IgD-negative memory B cell (primary cell): ENCODE data around the gene KRTAP9-2. TPM values are rescaled to one million over a fixed set of nuclear protein-coding genes. Genes with fewer than 3 reads are reported as not detected.
A peak's percentile ranks its signal among the peaks of the same experiment; 100 is the strongest.
"Not testable (repeated sequence)": the region's sequence is repeated elsewhere in the genome, so short reads cannot be mapped to it uniquely, and the experiment has no call there.

Experiments
- H3K27ac Mint-ChIP-seq, 3 donors: one replicate each; pipeline ENCODE4 v1.8.0; 2020 to 2022; ENCODE audit warnings: mild to moderate bottlenecking in 3 of 3, mixed read lengths in 3 of 3, moderate library complexity in 1 of 3
- H3K27me3 Mint-ChIP-seq: one replicate; pipeline ENCODE4 v1.8.0; 2021; ENCODE audit warnings: mixed read lengths
- H3K36me3 Mint-ChIP-seq: one replicate; pipeline ENCODE4 v1.8.0; 2020; ENCODE audit warnings: mild to moderate bottlenecking, mixed read lengths
- H3K4me1 Mint-ChIP-seq, 3 donors: one replicate each; pipeline ENCODE4 v1.8.0; 2020 to 2022; ENCODE audit warnings: mixed read lengths in 3 of 3, mild to moderate bottlenecking in 1 of 3
- H3K4me3 Mint-ChIP-seq, 4 donors: one replicate each; pipeline ENCODE4 v1.8.0; 2020 to 2022; ENCODE audit warnings: mild to moderate bottlenecking in 4 of 4, mixed read lengths in 4 of 4, moderate library complexity in 3 of 4
- H3K9me3 Mint-ChIP-seq, 3 donors: one replicate each; pipeline ENCODE4 v1.8.0; 2020 to 2021; ENCODE audit warnings: mixed read lengths in 3 of 3, mild to moderate bottlenecking in 1 of 3
- polyA plus RNA-seq: library from polyadenylated mRNA; unstranded; fragments of 300-500 nt; fragmentation: Illumina TruSeq; gene quantifications from one replicate; pipeline ENCODE4 v1.2.3, GENCODE V29; 2021

Gene KRTAP9-2, protein sequence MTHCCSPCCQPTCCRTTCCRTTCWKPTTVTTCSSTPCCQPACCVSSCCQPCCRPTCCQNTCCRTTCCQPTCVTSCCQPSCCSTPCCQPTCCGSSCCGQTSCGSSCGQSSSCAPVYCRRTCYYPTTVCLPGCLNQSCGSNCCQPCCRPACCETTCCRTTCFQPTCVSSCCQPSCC
- not detected for polyA plus RNA-seq

DNA sequence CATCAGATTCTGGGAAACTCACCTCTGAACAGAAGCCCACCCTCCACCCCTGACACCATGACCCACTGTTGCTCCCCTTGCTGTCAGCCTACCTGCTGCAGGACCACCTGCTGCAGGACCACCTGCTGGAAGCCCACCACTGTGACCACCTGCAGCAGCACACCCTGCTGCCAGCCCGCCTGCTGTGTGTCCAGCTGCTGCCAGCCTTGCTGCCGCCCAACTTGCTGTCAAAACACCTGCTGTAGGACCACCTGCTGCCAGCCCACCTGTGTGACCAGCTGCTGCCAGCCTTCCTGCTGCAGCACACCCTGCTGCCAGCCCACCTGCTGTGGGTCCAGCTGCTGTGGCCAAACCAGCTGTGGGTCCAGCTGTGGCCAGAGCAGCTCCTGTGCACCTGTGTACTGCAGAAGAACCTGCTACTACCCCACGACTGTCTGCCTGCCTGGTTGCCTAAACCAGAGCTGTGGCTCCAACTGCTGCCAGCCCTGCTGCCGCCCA, at the start of gene KRTAP9-2:
KRTAP9-2 (plus strand) TSS at position 51 of the 498 bp plus-strand sequence; CDS start at position 58, 7 bp downstream.
- H3K36me3 Mint-ChIP-seq, H3K9me3 Mint-ChIP-seq, H3K27ac Mint-ChIP-seq, H3K4me3 Mint-ChIP-seq, H3K4me1 Mint-ChIP-seq: not testable (repeated sequence)
- H3K27me3 Mint-ChIP-seq: peaks cover 15% of the 10 kb centered on the region

DNA sequence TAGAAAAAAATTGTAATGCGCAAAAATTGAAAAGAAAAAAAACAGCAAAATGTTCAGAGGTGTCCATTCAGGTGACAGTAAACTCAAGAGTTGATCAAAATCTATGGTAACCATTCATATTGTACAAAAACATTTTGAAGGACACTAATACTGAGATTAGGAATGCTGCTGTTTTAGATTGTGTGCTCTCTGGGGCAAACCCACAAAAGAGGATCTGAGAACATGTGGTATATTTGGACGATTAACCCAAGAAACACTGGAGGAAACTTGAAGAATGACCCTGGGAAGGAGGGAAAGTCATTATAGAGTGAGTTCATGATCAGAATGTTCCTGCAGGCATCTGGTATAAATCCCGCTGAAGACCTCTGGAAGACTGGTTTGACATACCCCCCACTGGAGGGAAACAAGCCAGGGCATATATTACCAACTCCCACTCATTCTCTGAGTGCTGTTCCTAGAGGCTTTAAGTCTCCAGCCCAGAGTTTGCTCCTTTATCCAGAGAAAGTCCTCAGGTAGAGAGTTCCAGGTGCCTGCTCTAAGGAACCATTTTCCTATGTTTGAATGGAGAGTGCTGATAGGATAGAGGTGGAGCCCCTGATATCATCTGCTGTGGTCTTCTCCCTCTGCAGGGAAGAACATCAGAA, 49.6 kb upstream of the KRTAP9-2 start:
- H3K4me3 Mint-ChIP-seq: peak overlapping the region in 2 of 4 donors; percentile 42 to 75
- no peaks in the 10 kb centered on the region for H3K9me3 Mint-ChIP-seq
- H3K36me3 Mint-ChIP-seq: no peaks in the 10 kb centered on the region
- peak overlapping the region in 2 of 3 donors; percentile 47 to 64 for H3K27ac Mint-ChIP-seq
- H3K27me3 Mint-ChIP-seq: no peaks in the 10 kb centered on the region
- H3K4me1 Mint-ChIP-seq: peaks cover 15 to 38% (median 32%) of the 10 kb centered on the region in 3 donors

DNA sequence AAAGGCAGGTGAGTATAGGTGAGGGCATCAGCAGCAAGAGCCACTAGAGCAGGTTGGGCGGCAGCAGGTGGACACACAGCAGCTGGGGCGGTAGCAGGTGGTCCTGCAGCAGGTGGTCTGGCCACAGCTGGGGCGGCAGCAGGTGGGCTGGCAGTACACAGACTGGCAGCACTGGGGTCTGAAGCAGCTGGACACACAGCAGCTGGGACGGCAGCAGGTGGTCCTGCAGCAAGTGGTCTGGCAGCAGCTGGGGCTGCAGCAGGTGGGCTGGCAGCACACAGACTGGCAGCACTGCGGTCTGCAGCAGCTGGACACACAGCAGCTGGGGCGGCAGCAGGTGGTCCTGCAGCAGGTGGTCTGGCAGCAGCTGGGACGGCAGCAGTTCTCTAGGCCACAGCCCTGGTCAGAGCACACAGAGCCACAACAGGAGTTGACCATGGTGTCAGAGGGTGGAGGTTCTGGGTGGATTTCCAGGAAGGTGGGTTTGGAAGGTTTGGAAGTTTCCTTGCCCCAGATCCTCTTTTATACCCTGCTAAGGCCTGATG, 48.6 kb upstream of the KRTAP9-2 start, which contains the start of gene KRTAP4-2:
KRTAP4-2 (minus strand) TSS at position 495 of the 545 bp plus-strand sequence; CDS start at position 438, 57 bp downstream.
- Mint-ChIP-seq H3K27me3 (no peaks in the 10 kb centered on the region), H3K36me3 (no peaks in the 10 kb centered on the region), H3K4me3 (peak within 1 kb of the TSS in 1 of 4 donors; percentile 75), H3K27ac (peak within 1 kb of the TSS in 2 of 3 donors; percentile 47 to 64), H3K9me3 (no peaks in the 10 kb centered on the region), H3K4me1 (peaks cover 15 to 36% (median 32%) of the 10 kb centered on the region in 3 donors)

DNA sequence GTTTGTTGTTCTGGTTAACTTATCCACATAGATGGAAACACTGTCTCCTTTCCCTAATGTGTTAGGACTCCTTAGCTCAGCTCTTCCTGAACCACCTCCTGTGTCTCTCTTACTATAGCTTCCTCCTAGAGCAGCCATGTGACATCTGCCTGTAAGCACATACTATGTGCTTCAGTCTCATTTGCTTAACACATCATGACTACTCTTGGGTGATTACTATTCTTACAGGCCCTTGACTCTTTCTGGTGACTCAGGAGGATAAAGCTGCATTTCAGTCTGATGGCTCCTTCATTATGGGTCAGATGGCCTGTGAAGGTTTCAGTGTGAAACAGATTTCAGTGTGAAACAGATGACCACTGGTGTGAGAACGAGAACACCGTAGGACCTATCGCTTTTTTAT, 48.1 kb upstream of the KRTAP9-2 start:
- no peaks in the 10 kb centered on the region for H3K9me3 Mint-ChIP-seq
- H3K4me1 Mint-ChIP-seq: peaks cover 15 to 32% (median 30%) of the 10 kb centered on the region in 3 donors
- H3K4me3 Mint-ChIP-seq: no peak overlapping the region
- no peak overlapping the region for H3K27ac Mint-ChIP-seq
- no peaks in the 10 kb centered on the region for H3K36me3 Mint-ChIP-seq
- no peaks in the 10 kb centered on the region for H3K27me3 Mint-ChIP-seq

DNA sequence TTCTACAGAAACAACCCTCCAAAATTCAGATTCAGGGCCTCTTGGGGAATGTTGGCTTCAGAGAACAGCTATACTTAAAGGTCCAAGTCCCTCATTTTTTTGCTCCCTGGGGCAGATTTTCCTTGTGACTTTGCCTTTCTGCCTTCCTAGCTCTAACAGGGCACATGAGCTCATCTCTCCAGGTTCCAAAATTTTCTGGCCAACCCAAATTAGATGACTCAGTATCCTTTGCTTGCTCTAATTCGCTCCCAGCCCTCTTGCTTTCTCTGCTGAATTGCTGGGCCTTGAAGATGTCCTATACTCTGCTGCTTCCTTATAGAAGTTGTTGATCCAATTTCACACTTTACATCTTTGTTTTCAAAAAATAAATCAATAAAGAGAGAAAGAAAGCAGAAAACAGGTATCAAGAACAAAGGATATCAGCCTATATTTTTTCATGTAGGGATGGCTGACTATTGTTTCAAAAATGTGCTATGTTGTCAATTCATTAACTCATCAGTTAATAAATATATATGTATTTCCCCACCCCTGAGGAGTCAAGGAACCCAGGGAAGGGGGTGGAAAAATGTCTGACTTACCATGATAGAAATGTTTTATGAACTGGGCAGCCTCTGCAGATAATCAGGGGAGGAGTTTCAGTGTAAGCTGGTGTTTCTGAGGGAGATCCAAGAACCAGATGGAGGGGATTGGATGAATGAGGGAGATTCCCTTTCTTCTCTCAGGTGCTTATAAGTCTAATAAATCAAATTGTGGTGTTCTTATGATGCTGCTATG, 47.4 kb upstream of the KRTAP9-2 start:
- Mint-ChIP-seq H3K4me1 (peaks cover 15 to 30% (median 27%) of the 10 kb centered on the region in 3 donors), H3K27me3 (no peaks in the 10 kb centered on the region), H3K4me3 (no peak overlapping the region), H3K9me3 (no peaks in the 10 kb centered on the region), H3K27ac (no peak overlapping the region), H3K36me3 (no peaks in the 10 kb centered on the region)

DNA sequence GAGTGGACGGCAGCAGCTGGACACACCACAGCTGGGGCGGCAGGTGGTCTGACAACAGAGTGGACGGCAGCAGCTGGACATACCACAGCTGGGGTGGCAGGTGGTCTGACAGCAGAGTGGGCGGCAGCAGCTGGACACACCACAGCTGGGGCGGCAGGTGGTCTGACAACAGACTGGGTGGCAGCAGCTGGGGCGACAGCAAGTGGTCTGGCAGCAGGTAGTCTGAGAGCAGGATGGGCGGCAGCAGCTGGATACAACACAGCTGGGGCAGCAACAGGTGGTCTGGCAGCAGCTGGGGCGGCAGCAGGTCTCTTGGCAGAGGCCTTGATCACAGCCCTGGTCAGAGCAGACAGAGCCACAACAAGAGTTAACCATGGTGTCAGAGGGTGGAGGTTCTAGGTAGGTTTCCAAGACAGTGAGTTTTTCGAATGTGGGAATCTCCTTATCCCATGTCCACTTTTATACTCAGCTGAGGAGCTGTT, 41.9 kb upstream of the KRTAP9-2 start, which contains the start of gene KRTAP4-1:
KRTAP4-1 (minus strand) TSS at position 432 of the 482 bp plus-strand sequence; CDS start at position 375, 57 bp downstream.
- no peaks in the 10 kb centered on the region for H3K36me3 Mint-ChIP-seq
- no peaks in the 10 kb centered on the region for H3K4me1 Mint-ChIP-seq
- H3K9me3 Mint-ChIP-seq: no peaks in the 10 kb centered on the region
- no peak within 1 kb of the TSS for H3K27ac Mint-ChIP-seq
- H3K4me3 Mint-ChIP-seq: peak within 1 kb of the TSS in 1 of 4 donors; percentile 51
- peaks cover 7% of the 10 kb centered on the region for H3K27me3 Mint-ChIP-seq

DNA sequence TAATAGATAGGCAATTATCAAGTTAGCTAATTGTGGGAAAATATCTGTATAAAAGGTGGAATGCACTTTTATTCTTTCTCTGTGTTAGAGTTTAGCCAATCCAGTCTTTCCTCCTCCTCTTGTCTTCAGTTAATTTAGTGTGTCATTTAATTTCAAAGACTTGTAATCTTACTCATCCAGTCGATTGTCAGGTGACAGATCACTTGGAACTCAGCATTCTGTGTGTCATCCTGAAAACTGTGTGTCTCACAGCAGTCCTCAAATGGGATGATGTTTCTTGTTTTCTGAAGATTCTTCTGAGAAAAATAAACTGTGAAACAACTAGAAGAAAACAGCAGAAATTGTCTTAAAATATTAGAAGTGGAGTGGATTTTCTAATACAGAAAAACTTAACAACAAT, 41.4 kb upstream of the KRTAP9-2 start:
- H3K4me1 Mint-ChIP-seq: no peaks in the 10 kb centered on the region
- H3K27ac Mint-ChIP-seq: no peak overlapping the region
- no peak overlapping the region for H3K4me3 Mint-ChIP-seq
- no peaks in the 10 kb centered on the region for H3K9me3 Mint-ChIP-seq
- no peaks in the 10 kb centered on the region for H3K36me3 Mint-ChIP-seq
- H3K27me3 Mint-ChIP-seq: peaks cover 7% of the 10 kb centered on the region

DNA sequence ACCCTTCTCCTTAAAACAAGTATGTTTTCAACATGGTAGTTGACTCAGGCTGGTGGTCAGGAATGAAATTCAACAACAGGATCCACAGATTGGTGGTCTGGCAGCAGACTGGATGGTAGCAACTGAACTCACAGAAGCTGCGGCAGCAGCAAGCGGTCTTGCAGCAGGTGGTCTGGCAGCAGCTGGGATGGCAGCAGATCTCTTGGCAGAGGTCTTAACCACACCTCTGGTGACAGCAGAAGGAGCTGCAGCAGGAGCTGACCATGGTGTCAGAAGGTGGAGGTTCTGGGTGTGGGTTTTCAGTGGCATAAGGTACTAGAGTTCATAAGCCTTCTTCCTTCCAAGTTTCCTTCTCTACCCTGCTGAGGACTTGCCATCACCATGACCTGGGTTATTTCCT, 39.6 kb upstream of the KRTAP9-2 start:
- no peaks in the 10 kb centered on the region for H3K9me3 Mint-ChIP-seq

DNA sequence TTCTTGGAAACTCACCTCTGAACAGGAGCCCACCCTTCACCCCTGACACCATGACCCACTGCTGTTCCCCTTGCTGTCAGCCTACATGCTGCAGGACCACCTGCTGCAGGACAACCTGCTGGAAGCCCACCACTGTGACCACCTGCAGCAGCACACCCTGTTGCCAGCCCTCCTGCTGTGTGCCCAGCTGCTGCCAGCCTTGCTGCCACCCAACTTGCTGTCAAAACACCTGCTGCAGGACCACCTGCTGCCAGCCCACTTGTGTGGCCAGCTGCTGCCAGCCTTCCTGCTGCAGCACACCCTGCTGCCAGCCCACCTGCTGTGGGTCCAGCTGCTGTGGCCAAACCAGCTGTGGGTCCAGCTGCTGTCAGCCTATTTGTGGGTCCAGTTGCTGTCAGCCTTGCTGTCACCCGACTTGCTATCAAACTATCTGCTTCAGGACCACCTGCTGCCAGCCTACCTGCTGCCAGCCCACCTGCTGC, 36.6 kb upstream of the KRTAP9-2 start, which contains the start of gene KRTAP9-1:
KRTAP9-1 (plus strand) TSS at position 51 of the 482 bp plus-strand sequence; CDS start at position 51, 0 bp downstream.
- not testable (repeated sequence) for H3K36me3 Mint-ChIP-seq, H3K27ac Mint-ChIP-seq, H3K4me1 Mint-ChIP-seq, H3K9me3 Mint-ChIP-seq
- Mint-ChIP-seq H3K27me3 (peaks cover 15% of the 10 kb centered on the region), H3K4me3 (peak within 1 kb of the TSS in 1 of 4 donors; percentile 45)

More for the DNA sequence above, 39.6 kb upstream of the KRTAP9-2 start:
- H3K27me3 Mint-ChIP-seq: peaks cover 17% of the 10 kb centered on the region
- no peaks in the 10 kb centered on the region for H3K4me1 Mint-ChIP-seq
- no peak overlapping the region for H3K27ac Mint-ChIP-seq
- no peaks in the 10 kb centered on the region for H3K36me3 Mint-ChIP-seq
- no peak overlapping the region for H3K4me3 Mint-ChIP-seq

DNA sequence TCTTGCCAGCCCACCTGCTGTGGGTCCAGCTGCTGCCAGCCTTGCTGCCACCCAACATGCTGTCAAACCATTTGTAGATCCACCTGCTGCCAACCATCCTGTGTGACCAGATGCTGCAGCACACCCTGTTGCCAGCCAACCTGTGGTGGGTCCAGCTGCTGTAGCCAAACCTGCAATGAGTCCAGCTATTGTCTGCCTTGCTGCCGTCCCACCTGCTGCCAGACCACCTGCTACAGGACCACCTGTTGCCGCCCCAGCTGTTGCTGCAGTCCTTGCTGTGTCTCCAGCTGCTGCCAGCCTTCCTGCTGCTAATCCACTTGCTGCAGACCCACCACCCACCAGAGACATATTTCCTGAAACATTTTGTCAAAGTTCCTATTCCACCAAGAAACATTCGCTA, 36.1 kb upstream of the KRTAP9-2 start:
- Mint-ChIP-seq H3K36me3 (no peaks in the 10 kb centered on the region), H3K27ac (no peak overlapping the region), H3K27me3 (peaks cover 15% of the 10 kb centered on the region), H3K4me1 (no peaks in the 10 kb centered on the region), H3K9me3 (no peaks in the 10 kb centered on the region), H3K4me3 (peak overlapping the region in 1 of 4 donors; percentile 45)

DNA sequence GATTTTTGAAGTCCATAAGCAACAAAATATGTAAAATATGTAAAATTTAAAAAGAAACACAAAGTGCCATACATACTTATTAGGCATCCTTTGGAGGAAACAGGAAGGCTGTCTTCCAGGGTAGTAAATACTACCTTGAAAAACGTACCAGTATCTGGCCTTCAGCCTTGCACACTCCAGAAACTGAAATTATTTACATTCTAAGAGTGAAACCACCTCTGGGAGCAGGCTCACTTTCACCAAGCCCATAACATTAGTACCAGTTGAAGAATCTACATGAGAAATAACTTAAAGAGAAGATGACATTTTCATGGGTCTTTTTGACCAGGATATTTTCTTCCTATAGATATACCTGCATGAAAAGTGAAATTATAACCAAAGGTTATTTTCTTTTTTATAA, 30.4 kb upstream of the KRTAP9-2 start:
- Mint-ChIP-seq H3K27me3 (peaks cover 6% of the 10 kb centered on the region), H3K36me3 (no peaks in the 10 kb centered on the region), H3K4me1 (no peaks in the 10 kb centered on the region), H3K4me3 (no peak overlapping the region), H3K27ac (no peak overlapping the region), H3K9me3 (peaks cover 0 to 7% (median 6%) of the 10 kb centered on the region in 3 donors)

DNA sequence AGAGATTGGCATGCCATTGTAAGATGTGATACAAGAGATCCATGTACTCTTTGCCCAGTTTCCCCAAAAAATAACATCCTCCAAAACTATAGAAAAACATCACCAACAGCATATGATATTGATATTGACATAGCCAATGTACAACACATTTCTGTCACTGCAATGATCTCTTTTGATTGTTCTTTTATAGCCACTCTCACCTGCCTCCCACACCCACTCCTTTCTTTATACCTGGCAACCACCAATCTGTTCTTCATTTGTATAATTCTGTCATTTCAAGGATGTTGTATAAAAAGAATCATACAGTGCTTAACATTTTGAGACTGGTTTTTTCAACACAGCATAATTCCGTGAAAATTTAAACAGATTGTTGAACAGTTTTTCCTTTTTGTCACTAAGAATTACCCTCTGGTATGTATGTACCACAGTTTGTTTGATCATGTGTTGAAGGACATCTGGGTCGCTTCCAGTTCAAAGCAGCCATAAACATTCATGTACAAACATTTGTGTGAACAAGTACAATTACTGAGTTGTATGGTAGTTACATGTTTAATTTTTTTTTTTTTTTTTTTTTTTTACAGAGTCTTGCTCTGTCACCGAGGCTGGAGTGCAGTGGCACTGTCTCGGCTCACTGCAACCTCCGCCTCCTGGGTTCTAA, 26.9 kb upstream of the KRTAP9-2 start:
- Mint-ChIP-seq H3K27ac (no peak overlapping the region), H3K4me3 (no peak overlapping the region), H3K4me1 (no peaks in the 10 kb centered on the region), H3K9me3 (peaks cover 0 to 7% (median 6%) of the 10 kb centered on the region in 3 donors), H3K36me3 (no peaks in the 10 kb centered on the region), H3K27me3 (peaks cover 3% of the 10 kb centered on the region)

DNA sequence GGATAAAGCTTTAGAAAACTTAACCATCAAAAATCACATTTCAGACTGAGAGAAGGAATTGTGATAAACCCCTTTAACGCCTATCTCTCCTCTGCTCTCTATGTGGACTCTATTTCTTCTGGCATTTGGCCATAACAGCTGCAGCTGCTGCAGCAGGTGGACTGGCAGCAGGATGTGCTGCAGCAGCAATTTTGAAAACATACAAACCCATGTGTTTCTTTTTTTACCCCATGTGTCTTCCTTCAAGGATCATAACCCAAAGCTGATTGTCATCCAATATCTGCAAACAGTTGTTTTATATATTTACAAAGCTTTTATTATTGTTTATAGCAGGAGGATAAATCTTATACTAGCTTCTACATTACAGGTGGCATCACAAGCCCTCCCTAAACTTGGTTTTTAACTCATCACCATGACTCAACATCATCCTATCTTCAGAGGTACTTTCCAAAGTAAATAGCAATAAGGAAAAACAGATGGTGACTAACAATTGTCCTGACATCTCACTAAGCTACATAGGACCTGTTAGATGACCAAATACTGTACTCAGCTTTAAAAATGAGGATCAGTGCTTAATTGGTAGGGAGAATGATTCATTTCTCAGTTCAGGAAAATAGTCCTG, 14.5 kb upstream of the KRTAP9-2 start:
- peaks cover 41% of the 10 kb centered on the region for H3K27me3 Mint-ChIP-seq
- H3K4me1 Mint-ChIP-seq: peaks cover 0 to 10% (median 0%) of the 10 kb centered on the region in 3 donors
- no peaks in the 10 kb centered on the region for H3K36me3 Mint-ChIP-seq
- peaks cover 0 to 5% (median 0%) of the 10 kb centered on the region in 3 donors for H3K9me3 Mint-ChIP-seq
- no peak overlapping the region for H3K4me3 Mint-ChIP-seq
- H3K27ac Mint-ChIP-seq: no peak overlapping the region
